Choroid plexus epithelial cell (primary cell): Measurements from ENCODE around the gene RAB10.

Experiments
- DNase-seq: peaks from one replicate; pipeline ENCODE4 v3.0.0-alpha.2; 2010; ENCODE audit warnings: low read depth
- H3K4me3 ChIP-seq: 2 replicates; pipeline ENCODE4 v1.5.1; 2011; ENCODE audit warnings: low read depth, mild to moderate bottlenecking, control low read depth, low read length, moderate library complexity
- CTCF ChIP-seq: conservative IDR thresholded peaks from 2 replicates; pipeline ENCODE4 v1.5.1; 2011; ENCODE audit warnings: low read depth, mild to moderate bottlenecking, control low read depth, inconsistent platforms, low read length, moderate library complexity

RAB10 gene

GRCh38 chr2:26169681-26170414, 136.0 kb downstream of the RAB10 start:
- DNase-seq = no peak
- no peak overlapping the region for H3K4me3 ChIP-seq
- no peak for TF ChIP-seq CTCF

- TF ChIP-seq CTCF = no peak
- H3K4me3 ChIP-seq = no peak overlapping the region
- no peak for DNase-seq
Observed at GRCh38 chr2:26170795-26171194, 136.9 kb downstream of the RAB10 start.

GRCh38 chr2:26172189-26172870, 138.4 kb downstream of the RAB10 start:
- no peak for TF ChIP-seq CTCF
- H3K4me3 ChIP-seq = peak overlapping the region; percentile 21
- DNase-seq = no peak

- no peak for TF ChIP-seq CTCF
- peak within 1 kb of the TSS; percentile 41 for H3K4me3 ChIP-seq
Observed at GRCh38 chr2:26172871-26173775, 139.2 kb downstream of the RAB10 start, which contains the start of gene GAREM2. GAREM2 (plus strand) TSS chr2:26173088; CDS start chr2:26173221, 133 bp downstream.

GRCh38 chr2:26173776-26174482, 140.0 kb downstream of the RAB10 start:
- TF ChIP-seq CTCF = no peak
- DNase-seq = no peak
- no peak overlapping the region for H3K4me3 ChIP-seq

More at GRCh38 chr2:26172871-26173775, 139.2 kb downstream of the RAB10 start, which contains the start of gene GAREM2:
- no peak for DNase-seq
